A549 (cell line): Measurements from ENCODE around the gene TMEM132D. TPM values are rescaled to one million over a fixed set of nuclear protein-coding genes. Genes with fewer than 3 reads are reported as not detected.

Experiments
- ATAC-seq, 2 experiments: fragments of 200-7000 bp in 1 of 2; fragments of >200 bp in 1 of 2; cut with Nextera tagmentation in 1 of 2; cut with Tn5 transposase in 1 of 2; 3 replicates each; pipeline versions ENCODE4 v1.8.0 to v1.9.1; 2018 to 2020; ENCODE audit warnings: mild to moderate bottlenecking in 1 of 2, moderate library complexity in 1 of 2
- CTCF ChIA-PET: fragments of 300-600 bp; sonication (Branson Sonifier 250); formaldehyde crosslinking; extraction: SDS; loops from one replicate; lab custom pipeline; 2021; ENCODE audit warnings: antibody characterized with exemption, inconsistent platforms; lab: Yijun Ruan, JAX
- POLR2A ChIA-PET: fragments of 350-600 bp; formaldehyde crosslinking; extraction: SDS; loops from one replicate; lab custom pipeline; 2021; ENCODE audit warnings: antibody characterized with exemption, inconsistent platforms; lab: Yijun Ruan, JAX
- DNase-seq, 2 experiments: peaks; one replicate each; pipeline versions ENCODE4 v3.0.0 to v3.0.0-alpha.2; 2011 to 2016; ENCODE audit warnings: low read depth in 1 of 2, low spot score in 1 of 2
- FAIRE-seq: peaks from 2 replicates; lab custom pipeline; 2011; peaks lifted over from hg19 to GRCh38; lab: Jason Lieb, UNC
- H3K27ac ChIP-seq, 2 experiments: fragments of >200 bp; sonication (Bioruptor Twin); formaldehyde crosslinking; 3 replicates each; pipeline ENCODE4 v1.5.1; 2016 to 2017
- H3K4me1 ChIP-seq: fragments of >200 bp; sonication (Bioruptor Twin); formaldehyde crosslinking; 3 replicates; pipeline ENCODE4 v1.6.1; 2016
- H3K4me2 ChIP-seq: fragments of >200 bp; sonication (Bioruptor Twin); formaldehyde crosslinking; 3 replicates; pipeline ENCODE4 v1.6.1; 2016
- H3K4me3 ChIP-seq: fragments of >200 bp; sonication (Bioruptor Twin); formaldehyde crosslinking; 3 replicates; pipeline ENCODE4 v1.5.1; 2016
- H3K9me3 ChIP-seq: fragments of >200 bp; sonication (Bioruptor Twin); formaldehyde crosslinking; 3 replicates; pipeline ENCODE4 v1.6.1; 2016
- CHD4 ChIP-seq: fragments of 200-600 bp; sonication (generic); IDR thresholded peaks from 2 replicates; pipeline ENCODE4 v1.6.1; 2016; ENCODE audit warnings: antibody characterized with exemption, mild to moderate bottlenecking, borderline replicate concordance
- E2F6 ChIP-seq: IDR thresholded peaks from 2 replicates; pipeline ENCODE4 v1.6.1; 2012; ENCODE audit warnings: low read depth, borderline replicate concordance
- EP300 ChIP-seq, 2 experiments: fragments of >200 bp; sonication (Bioruptor Twin); formaldehyde crosslinking; IDR thresholded peaks; 2 replicates in 1 of 2; 3 replicates in 1 of 2; pipeline ENCODE4 v1.6.1; 2016 to 2017
- ESRRA ChIP-seq: fragments of 150-350 bp; IDR thresholded peaks from 2 replicates; pipeline ENCODE4 v1.6.1; 2014; ENCODE audit warnings: mild to moderate bottlenecking, low read length, borderline replicate concordance
- FOXS1 ChIP-seq: fragments of 250-450 bp; sonication (Bioruptor Pico); IDR thresholded peaks from 2 replicates; pipeline ENCODE4 v1.5.0; 2020; ENCODE audit warnings: mild to moderate bottlenecking, moderate library complexity
- WGBS: methylation state at CpG from one replicate; pipeline ENCODE4 v1.1.6; 2017; ENCODE audit errors: missing lambda C conversion rate; 5-methylcytosine and 5-hydroxymethylcytosine counted together
- polyA plus RNA-seq, 4 experiments: library from polyadenylated mRNA; depleted of rRNA in 3 of 4; stranded (reverse); fragments of >200 nt; fragmentation: RNase III in 1 of 4; extraction: RNeasy Plus Mini Kit Qiagen cat#74134 plus additional on column Dnase treatment in 1 of 4; gene quantifications; 2 replicates in 3 of 4; 3 replicates in 1 of 4; pipeline ENCODE4 v1.2.3, GENCODE V29; 2011 to 2017
- small RNA-seq, 6 experiments: library from RNA; depleted of rRNA; stranded (forward); fragments of <200 nt; gene quantifications; one replicate each; pipeline ENCODE3, GENCODE V24; 2012
- TF ChIP-seq, protein P1 (sequence below): fragments of 250-450 bp; sonication (Bioruptor Pico); IDR thresholded peaks from 2 replicates; pipeline ENCODE4 v1.5.0; 2021; ENCODE audit warnings: mild to moderate bottlenecking, moderate library complexity, borderline replicate concordance
- TF ChIP-seq, protein P2 (sequence below): fragments of 200-600 bp; sonication (generic); IDR thresholded peaks from 2 replicates; pipeline ENCODE4 v1.6.1; 2016; ENCODE audit warnings: antibody characterized with exemption, mild to moderate bottlenecking, moderate library complexity

The TMEM132D gene
- polyA plus RNA-seq, 2 of the 4 experiments (the other 2 are of a cell fraction): not detected

GRCh38 chr12:129025055-129025454, 878.8 kb downstream of the TMEM132D start:
- H3K4me2 ChIP-seq: no peak overlapping the region
- H3K4me1 ChIP-seq: no peaks in the 10 kb centered on the region
- ATAC-seq: no peak
- 54% methylated on average over 3 of the region's 3 CpGs for WGBS
- CTCF ChIA-PET: no interaction called here
- no peak overlapping the region for H3K4me3 ChIP-seq
- H3K27ac ChIP-seq: no peak overlapping the region
- 0 out of 3 replicates have a peak, but pooled peaks cover 2% of the 10 kb centered on the region for H3K9me3 ChIP-seq
- FAIRE-seq: no peak
- TF ChIP-seq E2F6: no peak
- no peak for TF ChIP-seq EP300 (IDR thresholded peaks at IDR 0.05)
- TF ChIP-seq ESRRA: no peak
- no peak for TF ChIP-seq FOXS1 (CRISPR knock-in tag)
- TF ChIP-seq, protein P1, sequence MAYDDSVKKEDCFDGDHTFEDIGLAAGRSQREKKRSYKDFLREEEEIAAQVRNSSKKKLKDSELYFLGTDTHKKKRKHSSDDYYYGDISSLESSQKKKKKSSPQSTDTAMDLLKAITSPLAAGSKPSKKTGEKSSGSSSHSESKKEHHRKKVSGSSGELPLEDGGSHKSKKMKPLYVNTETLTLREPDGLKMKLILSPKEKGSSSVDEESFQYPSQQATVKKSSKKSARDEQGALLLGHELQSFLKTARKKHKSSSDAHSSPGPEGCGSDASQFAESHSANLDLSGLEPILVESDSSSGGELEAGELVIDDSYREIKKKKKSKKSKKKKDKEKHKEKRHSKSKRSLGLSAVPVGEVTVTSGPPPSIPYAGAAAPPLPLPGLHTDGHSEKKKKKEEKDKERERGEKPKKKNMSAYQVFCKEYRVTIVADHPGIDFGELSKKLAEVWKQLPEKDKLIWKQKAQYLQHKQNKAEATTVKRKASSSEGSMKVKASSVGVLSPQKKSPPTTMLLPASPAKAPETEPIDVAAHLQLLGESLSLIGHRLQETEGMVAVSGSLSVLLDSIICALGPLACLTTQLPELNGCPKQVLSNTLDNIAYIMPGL: no peak
- TF ChIP-seq CHD4: no peak
- TF ChIP-seq, protein P2, sequence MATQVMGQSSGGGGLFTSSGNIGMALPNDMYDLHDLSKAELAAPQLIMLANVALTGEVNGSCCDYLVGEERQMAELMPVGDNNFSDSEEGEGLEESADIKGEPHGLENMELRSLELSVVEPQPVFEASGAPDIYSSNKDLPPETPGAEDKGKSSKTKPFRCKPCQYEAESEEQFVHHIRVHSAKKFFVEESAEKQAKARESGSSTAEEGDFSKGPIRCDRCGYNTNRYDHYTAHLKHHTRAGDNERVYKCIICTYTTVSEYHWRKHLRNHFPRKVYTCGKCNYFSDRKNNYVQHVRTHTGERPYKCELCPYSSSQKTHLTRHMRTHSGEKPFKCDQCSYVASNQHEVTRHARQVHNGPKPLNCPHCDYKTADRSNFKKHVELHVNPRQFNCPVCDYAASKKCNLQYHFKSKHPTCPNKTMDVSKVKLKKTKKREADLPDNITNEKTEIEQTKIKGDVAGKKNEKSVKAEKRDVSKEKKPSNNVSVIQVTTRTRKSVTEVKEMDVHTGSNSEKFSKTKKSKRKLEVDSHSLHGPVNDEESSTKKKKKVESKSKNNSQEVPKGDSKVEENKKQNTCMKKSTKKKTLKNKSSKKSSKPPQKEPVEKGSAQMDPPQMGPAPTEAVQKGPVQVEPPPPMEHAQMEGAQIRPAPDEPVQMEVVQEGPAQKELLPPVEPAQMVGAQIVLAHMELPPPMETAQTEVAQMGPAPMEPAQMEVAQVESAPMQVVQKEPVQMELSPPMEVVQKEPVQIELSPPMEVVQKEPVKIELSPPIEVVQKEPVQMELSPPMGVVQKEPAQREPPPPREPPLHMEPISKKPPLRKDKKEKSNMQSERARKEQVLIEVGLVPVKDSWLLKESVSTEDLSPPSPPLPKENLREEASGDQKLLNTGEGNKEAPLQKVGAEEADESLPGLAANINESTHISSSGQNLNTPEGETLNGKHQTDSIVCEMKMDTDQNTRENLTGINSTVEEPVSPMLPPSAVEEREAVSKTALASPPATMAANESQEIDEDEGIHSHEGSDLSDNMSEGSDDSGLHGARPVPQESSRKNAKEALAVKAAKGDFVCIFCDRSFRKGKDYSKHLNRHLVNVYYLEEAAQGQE: no peak
- DNase-seq: no peak
- POLR2A ChIA-PET: no interaction called here

Small RNA genes within 50 kb of the gene (small RNA-seq; reads per million reads assigned to genes)
- 0 reads per million in 6 experiments for gene RF02271
